ENCODE results near the gene TMEM45B.
"Not testable (repeated sequence)": the region's sequence is repeated elsewhere in the genome, so short reads cannot be mapped to it uniquely, and the experiment has no call there.

DNA sequence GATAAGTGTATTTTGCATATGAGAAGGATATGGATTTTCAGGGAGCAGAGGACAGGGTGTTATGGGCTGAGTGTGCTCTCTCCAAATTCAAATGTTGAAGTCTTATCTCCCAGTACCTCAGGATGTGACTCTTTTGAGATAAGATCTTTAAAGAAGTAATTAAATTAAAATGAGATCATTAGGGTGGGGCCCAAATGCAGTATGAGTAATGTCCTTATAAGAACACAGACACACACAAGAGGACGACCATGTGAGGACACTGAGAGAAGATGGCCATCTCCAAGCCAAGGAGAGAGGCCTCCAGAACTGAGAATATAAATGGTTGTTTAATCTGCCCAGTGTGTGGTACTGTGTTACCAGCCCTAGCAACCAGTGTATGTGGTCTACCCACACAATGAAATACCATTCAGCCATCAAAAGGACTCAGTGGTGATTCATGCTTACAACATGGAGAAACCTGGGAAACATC, 20.8 kb downstream of the TMEM45B start:
- TF ChIP-seq CTCF, POLR2A (IDR thresholded peaks at IDR 0.05): not testable (repeated sequence)
